DOHH2 (cell line): ENCODE data around the gene TMPRSS2.

Source experiments
- H3F3A ChIP-seq: fragments of 200-600 bp; sonication (generic), shearing (Covaris generic); 2 replicates; pipeline ENCODE4 v1.6.0; 2016; ENCODE audit warnings: antibody characterized with exemption, mild to moderate bottlenecking; ENCODE audit not compliant: control insufficient read depth, insufficient read depth
- H3K27ac ChIP-seq: fragments of 200-600 bp; sonication (generic); 2 replicates; pipeline ENCODE4 v1.5.1; 2014; ENCODE audit warnings: low read depth, mild to moderate bottlenecking, low read length, moderate library complexity
- H3K27me3 ChIP-seq: fragments of 200-600 bp; sonication (generic); 2 replicates; pipeline ENCODE4 v1.6.1; 2014; ENCODE audit warnings: mild to moderate bottlenecking, low read length, mixed read lengths; ENCODE audit not compliant: control insufficient read depth
- H3K36me3 ChIP-seq: fragments of 200-600 bp; sonication (generic); 2 replicates; pipeline ENCODE4 v1.6.1; 2014; ENCODE audit warnings: mild to moderate bottlenecking, low read length, moderate library complexity, mixed read lengths; ENCODE audit not compliant: control insufficient read depth
- H3K4me1 ChIP-seq: fragments of 200-600 bp; sonication (generic); 2 replicates; pipeline ENCODE4 v1.6.1; 2014; ENCODE audit warnings: mild to moderate bottlenecking, low read length, mixed read lengths; ENCODE audit not compliant: control insufficient read depth
- H3K4me2 ChIP-seq: fragments of 200-600 bp; sonication (generic); 2 replicates; pipeline ENCODE4 v1.6.0; 2014; ENCODE audit warnings: mild to moderate bottlenecking, low read length, moderate library complexity
- H3K4me3 ChIP-seq: fragments of 200-600 bp; sonication (generic); 2 replicates; pipeline ENCODE4 v1.5.1; 2014; ENCODE audit warnings: mild to moderate bottlenecking, low read length, mixed read lengths
- H3K79me2 ChIP-seq: fragments of 200-600 bp; sonication (generic); 2 replicates; pipeline ENCODE4 v1.6.1; 2014; ENCODE audit warnings: mild to moderate bottlenecking, low read length, mixed read lengths; ENCODE audit not compliant: control insufficient read depth
- H3K9me2 ChIP-seq: fragments of 200-600 bp; sonication (generic); replicated peaks from 2 replicates; pipeline ENCODE4 v1.6.1; 2014; ENCODE audit warnings: mild to moderate bottlenecking, low read length, mixed read lengths; ENCODE audit not compliant: control insufficient read depth
- H3K9me3 ChIP-seq: fragments of 200-600 bp; sonication (generic); 2 replicates; pipeline ENCODE4 v1.6.1; 2014; ENCODE audit warnings: antibody characterized with exemption, low read length, mixed read lengths; ENCODE audit not compliant: control insufficient read depth, insufficient read depth
- H4K20me1 ChIP-seq: fragments of 200-600 bp; sonication (generic); 2 replicates; pipeline ENCODE4 v1.6.0; 2014; ENCODE audit warnings: low read depth, mild to moderate bottlenecking, antibody characterized with exemption, low read length, moderate library complexity; ENCODE audit not compliant: control insufficient read depth, insufficient read depth
- EZH2phosphoT487 ChIP-seq: fragments of 200-600 bp; sonication (generic); IDR thresholded peaks from 2 replicates; pipeline ENCODE4 v1.6.1; 2017; ENCODE audit warnings: borderline replicate concordance, mild to moderate bottlenecking, antibody characterized with exemption, low read length, moderate library complexity, mixed read lengths
- TF ChIP-seq, protein P1 (sequence below): fragments of 200-600 bp; sonication (generic); IDR thresholded peaks from one replicate; pipeline ENCODE4 v1.5.1; 2014; ENCODE audit warnings: antibody characterized with exemption, mild to moderate bottlenecking, low read depth, low read length; ENCODE audit not compliant: poor library complexity, severe bottlenecking

The TMPRSS2 gene

DNA sequence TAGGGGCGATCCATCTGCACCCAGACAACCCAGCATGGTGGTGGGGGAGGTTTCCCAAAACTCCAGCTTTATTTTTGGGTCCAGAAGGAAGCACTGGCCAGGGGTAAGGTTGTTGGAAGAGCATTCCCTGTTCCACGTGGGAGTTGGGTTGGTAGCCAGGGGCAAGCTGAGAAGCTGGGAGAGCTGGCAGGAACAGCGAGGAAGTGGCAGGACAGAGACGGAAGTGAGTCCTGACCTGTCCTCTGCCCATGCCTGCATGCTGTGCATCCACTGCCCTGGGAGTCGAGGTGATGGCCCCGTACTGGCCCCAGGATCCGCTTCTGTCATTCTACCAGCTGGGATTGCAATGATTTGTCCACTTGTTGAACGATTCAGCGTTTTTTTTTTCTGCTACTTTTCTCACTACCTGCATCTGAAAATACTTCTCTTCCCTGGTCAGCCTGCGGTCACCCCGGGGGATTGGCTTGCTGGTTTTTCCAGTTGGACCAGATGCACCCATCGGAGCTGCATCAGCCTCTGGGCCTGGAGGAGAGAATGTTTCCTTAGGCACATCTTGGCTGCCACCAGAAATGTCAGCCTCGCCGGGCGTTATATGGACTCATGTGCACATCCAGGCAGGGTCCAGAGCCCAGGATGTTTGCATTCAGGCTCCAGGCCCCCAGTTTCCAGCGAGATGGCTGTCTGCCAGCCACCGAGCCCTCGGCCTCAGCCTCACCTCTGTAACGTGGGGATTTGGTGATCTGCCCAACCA is 28.3 kb upstream of the TMPRSS2 start:
- Histone ChIP-seq H4K20me1 (no peaks in the 10 kb centered on the region), H3K4me2 (no peak overlapping the region), H3K4me1 (no peaks in the 10 kb centered on the region), H3K27ac (no peak overlapping the region), H3K27me3 (no peaks in the 10 kb centered on the region), H3K9me2 (no peaks in the 10 kb centered on the region), H3K79me2 (no peaks in the 10 kb centered on the region), H3K9me3 (no peaks in the 10 kb centered on the region), H3F3A (no peaks in the 10 kb centered on the region), H3K4me3 (no peak overlapping the region), H3K36me3 (no peaks in the 10 kb centered on the region)
- TF ChIP-seq, protein P1, sequence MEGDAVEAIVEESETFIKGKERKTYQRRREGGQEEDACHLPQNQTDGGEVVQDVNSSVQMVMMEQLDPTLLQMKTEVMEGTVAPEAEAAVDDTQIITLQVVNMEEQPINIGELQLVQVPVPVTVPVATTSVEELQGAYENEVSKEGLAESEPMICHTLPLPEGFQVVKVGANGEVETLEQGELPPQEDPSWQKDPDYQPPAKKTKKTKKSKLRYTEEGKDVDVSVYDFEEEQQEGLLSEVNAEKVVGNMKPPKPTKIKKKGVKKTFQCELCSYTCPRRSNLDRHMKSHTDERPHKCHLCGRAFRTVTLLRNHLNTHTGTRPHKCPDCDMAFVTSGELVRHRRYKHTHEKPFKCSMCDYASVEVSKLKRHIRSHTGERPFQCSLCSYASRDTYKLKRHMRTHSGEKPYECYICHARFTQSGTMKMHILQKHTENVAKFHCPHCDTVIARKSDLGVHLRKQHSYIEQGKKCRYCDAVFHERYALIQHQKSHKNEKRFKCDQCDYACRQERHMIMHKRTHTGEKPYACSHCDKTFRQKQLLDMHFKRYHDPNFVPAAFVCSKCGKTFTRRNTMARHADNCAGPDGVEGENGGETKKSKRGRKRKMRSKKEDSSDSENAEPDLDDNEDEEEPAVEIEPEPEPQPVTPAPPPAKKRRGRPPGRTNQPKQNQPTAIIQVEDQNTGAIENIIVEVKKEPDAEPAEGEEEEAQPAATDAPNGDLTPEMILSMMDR = no peak

DNA sequence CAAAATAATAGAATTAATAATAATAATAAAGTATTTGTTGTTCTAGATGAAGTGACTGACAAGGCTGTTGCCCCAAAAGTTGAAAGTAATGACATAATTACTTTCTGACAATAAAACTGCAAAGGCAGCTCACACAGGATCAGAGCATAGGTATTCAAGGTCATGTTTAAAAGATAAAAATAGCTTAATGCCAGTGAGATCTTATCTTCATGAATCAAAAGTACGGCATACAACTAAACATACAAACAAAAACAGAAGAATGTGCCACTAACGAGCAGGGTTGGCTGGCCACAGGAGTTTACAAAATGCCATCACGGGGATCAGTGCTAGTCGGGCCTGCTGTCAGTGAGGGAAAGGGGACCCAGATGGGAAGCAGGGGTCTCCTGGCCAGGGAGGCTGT is 22.4 kb upstream of the TMPRSS2 start:
- H3K4me2 ChIP-seq = no peak overlapping the region
- H3K27me3 ChIP-seq = no peaks in the 10 kb centered on the region
- no peaks in the 10 kb centered on the region for H3K36me3 ChIP-seq
- no peaks in the 10 kb centered on the region for H3K79me2 ChIP-seq
- no peaks in the 10 kb centered on the region for H3F3A ChIP-seq
- no peak for TF ChIP-seq EZH2phosphoT487
- TF ChIP-seq, protein P1 = no peak
- no peaks in the 10 kb centered on the region for H3K9me2 ChIP-seq
- no peaks in the 10 kb centered on the region for H3K4me1 ChIP-seq
- H3K9me3 ChIP-seq = no peaks in the 10 kb centered on the region
- H3K27ac ChIP-seq = no peak overlapping the region
- no peaks in the 10 kb centered on the region for H4K20me1 ChIP-seq
- H3K4me3 ChIP-seq = no peak overlapping the region

DNA sequence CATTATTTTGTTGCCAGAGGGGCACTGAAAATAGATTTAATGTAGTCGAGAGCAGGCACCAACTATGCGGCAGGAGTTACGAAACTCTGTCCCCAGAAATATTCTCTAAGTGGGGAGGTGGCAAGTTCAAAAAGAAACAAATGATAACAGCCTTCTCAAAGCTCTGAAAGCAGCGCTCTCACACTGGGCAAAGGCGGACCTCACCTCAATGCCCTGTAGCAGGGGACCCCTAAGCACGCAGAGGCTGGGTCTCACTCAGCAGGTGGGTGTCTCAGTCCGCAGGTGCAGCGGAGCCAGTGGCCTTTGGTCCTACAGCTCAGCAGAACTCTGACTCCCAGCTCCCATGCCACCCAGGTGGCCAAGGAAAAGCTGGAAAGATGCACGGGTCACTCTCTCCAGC is 21.8 kb upstream of the TMPRSS2 start:
- Histone ChIP-seq H3K27ac (no peak overlapping the region), H3K27me3 (no peaks in the 10 kb centered on the region), H3F3A (no peaks in the 10 kb centered on the region), H3K9me3 (no peaks in the 10 kb centered on the region), H3K9me2 (no peaks in the 10 kb centered on the region), H3K4me1 (no peaks in the 10 kb centered on the region), H3K36me3 (no peaks in the 10 kb centered on the region), H3K4me2 (no peak overlapping the region), H3K4me3 (no peak overlapping the region), H4K20me1 (no peaks in the 10 kb centered on the region), H3K79me2 (no peaks in the 10 kb centered on the region)
- TF ChIP-seq EZH2phosphoT487 = no peak
- TF ChIP-seq, protein P1 = no peak
